Activated CD4-positive, alpha-beta memory T cell treated with anti-CD3 and anti-CD28 coated beads for 36 hours (primary cell): Measurements from ENCODE around the gene PHACTR1. TPM values are rescaled to one million over a fixed set of nuclear protein-coding genes. Genes with fewer than 3 reads are reported as not detected.

Experiments
- CTCF ChIA-PET: fragments of 350-600 bp; sonication (Branson Sonifier 250); formaldehyde crosslinking; loops from one replicate; lab custom pipeline; 2021; ENCODE audit warnings: antibody characterized with exemption, inconsistent platforms; lab: Charles Lee
- POLR2A ChIA-PET: fragments of 350-600 bp; sonication (Branson Sonifier 250); formaldehyde crosslinking; loops from one replicate; lab custom pipeline; 2021; ENCODE audit warnings: antibody characterized with exemption; lab: Charles Lee
- DNase-seq: peaks from one replicate; pipeline ENCODE4 v3.0.0-alpha.2; 2020
- H3K27ac Mint-ChIP-seq: one replicate; pipeline ENCODE4 v1.8.0; 2021; ENCODE audit warnings: mixed read lengths
- H3K27me3 Mint-ChIP-seq: one replicate; pipeline ENCODE4 v1.8.0; 2021; ENCODE audit warnings: mixed read lengths
- H3K36me3 Mint-ChIP-seq: one replicate; pipeline ENCODE4 v1.8.0; 2021; ENCODE audit warnings: mixed read lengths
- H3K4me1 Mint-ChIP-seq: one replicate; pipeline ENCODE4 v1.8.0; 2021; ENCODE audit warnings: low read depth, mixed read lengths
- H3K4me3 Mint-ChIP-seq: one replicate; pipeline ENCODE4 v1.8.0; 2021; ENCODE audit warnings: mild to moderate bottlenecking, mixed read lengths
- H3K9me3 Mint-ChIP-seq: one replicate; pipeline ENCODE4 v1.8.0; 2021; ENCODE audit warnings: mixed read lengths
- intact Hi-C: fragments of 100-400 bp; cut with micrococcal nuclease; formaldehyde crosslinking; loops from one replicate; pipeline ENCODE4 v1.15.1; 2023
- total RNA-seq, 2 experiments: library from RNA; stranded (reverse); gene quantifications; one replicate each; pipeline ENCODE4 v1.2.3, GENCODE V29; 2021

Gene PHACTR1
- total RNA-seq, 2 experiments from 2014 or later: not detected

DNA sequence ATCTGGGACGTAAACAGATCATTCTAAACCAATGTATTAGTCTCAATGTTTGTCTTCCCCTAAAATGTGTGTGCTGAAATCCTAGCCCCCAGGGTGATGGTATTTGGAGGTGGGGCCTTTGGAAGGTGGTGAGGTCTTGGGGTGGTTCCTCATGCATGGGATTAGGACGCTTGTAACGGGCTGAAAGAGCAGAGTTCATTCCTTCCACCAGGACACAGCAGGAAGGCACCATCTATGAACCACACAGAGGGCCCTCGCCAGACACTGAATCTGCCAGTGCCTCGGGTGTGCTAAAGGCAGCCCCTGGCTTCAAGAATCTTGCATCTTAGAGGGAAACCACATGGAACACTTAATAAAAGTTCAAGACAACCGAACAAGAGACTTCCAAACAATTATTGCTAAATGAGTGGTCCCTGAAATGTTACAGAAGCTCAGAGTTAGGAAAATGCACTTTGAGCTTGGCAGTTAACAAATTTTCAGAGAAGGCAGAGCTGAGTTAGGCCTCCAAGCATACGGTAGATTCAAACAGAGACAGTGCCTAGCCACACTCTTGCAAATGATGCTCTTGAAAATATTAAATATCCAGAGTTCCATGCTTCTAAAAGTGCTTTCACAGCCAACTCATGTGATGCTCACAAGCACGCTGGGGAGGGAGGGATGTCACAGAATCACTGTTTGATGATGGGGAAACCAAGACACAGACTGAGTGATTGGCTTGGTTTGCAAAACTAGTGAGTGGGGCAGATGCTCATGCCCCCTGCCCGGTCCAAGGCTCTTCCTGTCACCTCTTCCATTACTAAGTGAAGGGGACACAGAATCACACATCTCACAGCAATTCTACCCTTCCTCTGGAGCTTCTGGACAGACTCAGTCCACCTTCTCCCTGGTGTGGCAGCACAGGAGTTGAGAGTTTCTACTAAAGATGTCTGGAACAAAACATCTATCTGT, 584.4 kb downstream of the PHACTR1 start:
- Mint-ChIP-seq H3K9me3 (no peaks in the 10 kb centered on the region), H3K36me3 (peaks cover 39% of the 10 kb centered on the region), H3K4me1 (peaks cover 25% of the 10 kb centered on the region), H3K27ac (no peak overlapping the region), H3K4me3 (no peak overlapping the region), H3K27me3 (no peaks in the 10 kb centered on the region)
- ChIA-PET POLR2A (no interaction called here), CTCF (interaction anchor here (1.7 kb wide), 1 partner anchor 18 kb away, joined by 3 read pairs; no protein-coding TSS in a partner anchor)
- DNase-seq: no peak
- intact Hi-C loops: no loop called here

DNA sequence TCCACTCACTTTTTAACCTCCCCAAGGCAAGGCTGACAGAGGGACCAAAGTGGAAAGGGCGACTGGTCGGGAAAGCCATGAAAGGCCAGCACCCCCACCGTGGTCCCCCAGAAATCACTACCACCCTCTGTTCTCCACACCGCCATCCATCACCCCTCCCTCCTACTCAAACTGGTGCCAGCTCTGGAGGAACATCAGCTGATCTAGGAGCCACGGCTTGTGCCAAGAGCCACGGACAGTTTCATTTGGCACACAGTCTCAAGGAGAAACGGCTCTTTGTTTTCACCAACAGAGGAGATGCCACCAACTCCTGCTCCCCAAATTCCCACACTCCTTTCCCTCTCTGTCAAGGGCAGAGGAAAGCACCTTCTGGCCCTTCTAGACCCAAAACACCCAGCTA, 585.7 kb downstream of the PHACTR1 start:
- ChIA-PET POLR2A (interaction anchor here (1.0 to 3.0 kb wide), 3 partner anchors 26 to 272 kb away, joined by 3 to 17 read pairs (median 4); partner anchors contain the start of genes SIRT5 and TBC1D7), CTCF (interaction anchor here (0.9 to 1.7 kb wide), 4 partner anchors 19 to 272 kb away, joined by 3 to 4 read pairs (median 4); partner anchors contain the start of gene SIRT5)
- H3K27me3 Mint-ChIP-seq: no peaks in the 10 kb centered on the region
- H3K4me1 Mint-ChIP-seq: peaks cover 27% of the 10 kb centered on the region
- intact Hi-C loops: loop anchor here (1.0 to 2.0 kb wide), 2 partner anchors 29 to 54 kb away; no protein-coding TSS in a partner anchor
- DNase-seq: no peak
- H3K4me3 Mint-ChIP-seq: no peak overlapping the region
- H3K9me3 Mint-ChIP-seq: no peaks in the 10 kb centered on the region
- peak overlapping the region; percentile 83 for H3K27ac Mint-ChIP-seq
- peaks cover 46% of the 10 kb centered on the region for H3K36me3 Mint-ChIP-seq

DNA sequence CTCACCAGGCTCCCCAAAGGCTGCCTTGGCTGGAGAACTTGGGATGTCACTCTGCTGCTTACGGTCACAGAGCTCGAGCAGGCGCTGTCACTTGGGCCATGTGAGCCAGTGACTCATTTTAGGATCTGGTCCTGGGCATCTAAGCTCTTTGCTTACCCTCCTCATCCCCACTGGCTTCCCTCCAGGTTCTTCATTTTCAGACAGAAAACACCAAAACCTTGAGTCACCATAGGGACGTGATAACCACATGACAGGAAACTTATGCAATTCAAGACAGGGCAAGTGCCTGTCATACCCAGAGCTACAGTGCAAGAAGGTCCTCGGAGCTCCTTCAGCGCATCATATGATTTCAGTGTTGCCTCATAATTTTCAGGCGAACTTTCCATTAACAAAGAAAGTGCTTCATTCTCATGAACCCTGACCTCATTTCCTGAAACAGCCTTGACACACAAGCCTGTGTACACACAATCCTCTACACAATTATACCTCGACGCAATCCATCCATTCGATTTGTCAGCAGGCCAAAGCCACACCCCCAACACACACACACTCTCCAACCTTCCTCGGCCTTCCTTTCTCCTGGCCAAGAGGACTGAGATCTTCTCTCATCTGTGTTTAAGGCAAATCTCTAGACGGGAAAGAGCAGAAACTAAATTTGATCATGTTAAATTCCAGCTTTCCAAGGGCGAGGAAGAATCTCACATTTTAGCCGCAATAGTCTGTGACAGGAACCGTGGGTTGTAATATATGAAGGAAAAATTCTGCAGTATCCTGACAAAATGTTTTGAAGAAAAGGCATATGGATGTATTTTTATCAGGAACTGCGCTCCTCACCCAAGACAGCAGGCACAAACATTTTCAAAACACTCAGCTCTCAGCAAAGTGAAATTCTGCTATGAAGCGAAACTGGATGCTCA, 586.4 kb downstream of the PHACTR1 start:
- no peaks in the 10 kb centered on the region for H3K27me3 Mint-ChIP-seq
- peaks cover 51% of the 10 kb centered on the region for H3K36me3 Mint-ChIP-seq
- intact Hi-C loops: loop anchor here (1.0 to 2.0 kb wide), 5 partner anchors 25 to 151 kb away; partner anchors contain the start of gene TBC1D7
- peak overlapping the region; percentile 83 for H3K27ac Mint-ChIP-seq
- no peaks in the 10 kb centered on the region for H3K9me3 Mint-ChIP-seq
- ChIA-PET CTCF (interaction anchor here (0.8 to 1.7 kb wide), 5 partner anchors 20 to 272 kb away, joined by 3 to 4 read pairs (median 4); partner anchors contain the start of gene SIRT5), POLR2A (interaction anchor here (0.7 to 3.0 kb wide), 5 partner anchors 25 to 311 kb away, joined by 3 to 17 read pairs (median 3); partner anchors contain the start of genes SIRT5 and TBC1D7)
- peak; percentile 74 for DNase-seq
- peak overlapping the region; percentile 24 for H3K4me3 Mint-ChIP-seq
- H3K4me1 Mint-ChIP-seq: peaks cover 27% of the 10 kb centered on the region

DNA sequence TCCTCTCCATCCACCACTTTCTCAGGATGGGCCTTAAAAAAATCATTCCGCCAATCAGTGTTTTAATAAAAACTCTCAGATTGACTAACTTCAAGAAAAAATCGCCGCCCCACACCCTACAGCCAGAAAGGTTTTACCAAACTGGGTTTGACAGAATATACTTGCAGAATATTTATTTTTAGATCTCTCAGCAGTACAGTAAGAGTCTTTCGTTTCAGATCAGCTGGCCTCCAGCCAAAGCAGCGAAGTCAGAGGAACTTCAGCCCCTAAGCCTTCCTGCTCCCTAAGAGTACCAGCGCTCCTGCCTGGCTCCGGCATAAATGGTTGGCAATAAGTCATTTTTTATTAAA, 587.1 kb downstream of the PHACTR1 start:
- H3K4me3 Mint-ChIP-seq: no peak overlapping the region
- H3K9me3 Mint-ChIP-seq: no peaks in the 10 kb centered on the region
- H3K36me3 Mint-ChIP-seq: peaks cover 52% of the 10 kb centered on the region
- DNase-seq: peak; percentile 67
- H3K4me1 Mint-ChIP-seq: peaks cover 27% of the 10 kb centered on the region
- peak overlapping the region; percentile 83 for H3K27ac Mint-ChIP-seq
- H3K27me3 Mint-ChIP-seq: no peaks in the 10 kb centered on the region
- CTCF ChIA-PET: interaction anchor here (1.6 kb wide), 1 partner anchor 29 kb away, joined by 5 read pairs; no protein-coding TSS in a partner anchor
- intact Hi-C loops: loop anchor here (1.0 to 2.0 kb wide), 4 partner anchors 25 to 151 kb away; partner anchors contain the start of gene TBC1D7
- POLR2A ChIA-PET: interaction anchor here (1.1 to 3.0 kb wide), 2 partner anchors 25 to 311 kb away, joined by 3 to 17 read pairs; partner anchors contain the start of gene TBC1D7

DNA sequence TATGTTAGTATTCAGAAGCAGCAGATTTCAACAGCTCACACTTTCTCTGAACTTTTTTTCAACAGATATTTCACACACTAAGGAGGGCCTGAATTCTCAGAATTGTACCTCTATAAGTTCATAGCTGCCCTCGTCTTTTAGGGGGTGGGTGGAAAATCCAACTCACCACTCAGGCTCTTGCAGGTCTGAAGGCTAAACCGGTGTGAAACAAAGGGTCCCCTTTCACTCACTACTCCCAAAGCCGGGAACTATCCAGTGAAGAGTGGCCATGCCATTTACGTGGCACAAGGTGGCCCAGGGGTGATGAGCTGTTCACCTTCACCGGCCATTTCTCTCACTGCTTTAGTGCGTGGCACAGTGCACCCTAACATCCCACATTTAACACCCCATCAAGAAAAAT, 587.5 kb downstream of the PHACTR1 start:
- ChIA-PET CTCF (interaction anchor here (1.2 to 1.6 kb wide), 2 partner anchors 29 to 311 kb away, joined by 4 to 5 read pairs; partner anchors contain the start of gene NOL7), POLR2A (interaction anchor here (1.1 to 3.0 kb wide), 2 partner anchors 24 to 310 kb away, joined by 3 to 17 read pairs; partner anchors contain the start of gene TBC1D7)
- H3K9me3 Mint-ChIP-seq: no peaks in the 10 kb centered on the region
- DNase-seq: no peak
- peaks cover 52% of the 10 kb centered on the region for H3K36me3 Mint-ChIP-seq
- intact Hi-C loops: no loop called here
- H3K4me1 Mint-ChIP-seq: peaks cover 27% of the 10 kb centered on the region
- no peaks in the 10 kb centered on the region for H3K27me3 Mint-ChIP-seq
- no peak overlapping the region for H3K4me3 Mint-ChIP-seq
- H3K27ac Mint-ChIP-seq: no peak overlapping the region

DNA sequence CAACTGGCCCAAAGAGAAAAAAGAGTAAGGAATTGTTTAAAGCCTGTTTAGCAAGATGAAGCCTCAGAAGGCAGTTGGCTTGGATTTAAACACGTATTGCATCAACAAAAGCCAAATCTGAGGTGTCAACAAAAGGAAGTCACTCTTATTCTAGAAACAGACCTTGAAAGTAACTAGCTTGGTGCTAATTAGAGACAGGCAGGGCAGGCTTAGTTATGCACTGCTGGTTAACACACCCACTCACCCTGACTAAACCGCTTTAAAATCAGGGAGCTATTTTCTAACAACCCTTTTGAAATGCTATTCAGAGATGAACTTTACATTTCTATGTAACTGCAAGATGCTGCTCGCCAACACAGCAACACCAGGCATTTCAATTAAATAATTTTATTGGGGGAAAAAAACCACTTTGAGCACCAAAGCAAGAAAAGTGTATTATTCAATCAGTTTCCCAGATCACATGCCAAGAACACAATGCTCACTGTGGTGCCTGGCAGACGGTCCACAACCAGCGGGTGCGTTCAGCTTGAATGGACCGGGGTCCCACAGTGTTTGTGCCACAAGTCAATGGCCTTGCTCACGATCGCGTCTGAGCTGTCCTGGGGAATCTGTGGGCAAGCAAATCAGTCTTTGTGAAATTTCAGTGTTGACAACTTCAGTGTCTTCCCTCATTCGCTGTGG, 588.2 kb downstream of the PHACTR1 start:
- intact Hi-C loops: no loop called here

DNA sequence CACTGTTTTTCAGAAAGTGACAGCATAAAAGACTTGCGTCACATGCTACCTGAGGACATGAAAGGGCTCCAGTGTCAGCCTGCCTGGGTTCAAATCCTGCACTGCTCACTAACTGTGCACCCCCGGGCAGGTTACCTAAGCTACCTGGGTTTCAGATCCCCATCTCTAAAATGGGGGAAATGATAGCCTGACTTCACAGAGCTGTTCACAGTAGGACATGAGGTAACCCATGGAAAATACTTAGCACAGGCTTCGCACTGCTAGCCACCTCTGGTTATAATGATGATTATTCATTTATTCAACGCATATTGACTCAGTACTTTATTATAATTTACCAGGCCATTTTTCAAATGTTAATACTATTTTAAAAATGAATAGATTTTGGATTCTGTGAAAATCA, 588.7 kb downstream of the PHACTR1 start:
- no peak for DNase-seq
- H3K36me3 Mint-ChIP-seq: peaks cover 48% of the 10 kb centered on the region
- peaks cover 27% of the 10 kb centered on the region for H3K4me1 Mint-ChIP-seq
- H3K27ac Mint-ChIP-seq: no peak overlapping the region
- H3K27me3 Mint-ChIP-seq: no peaks in the 10 kb centered on the region
- CTCF ChIA-PET: interaction anchor here (1.2 to 1.6 kb wide), 2 partner anchors 27 to 310 kb away, joined by 4 to 5 read pairs; partner anchors contain the start of gene NOL7
- H3K9me3 Mint-ChIP-seq: no peaks in the 10 kb centered on the region
- POLR2A ChIA-PET: no interaction called here
- H3K4me3 Mint-ChIP-seq: no peak overlapping the region
- intact Hi-C loops: no loop called here

More for the DNA sequence above, 588.2 kb downstream of the PHACTR1 start:
- Mint-ChIP-seq H3K4me3 (no peak overlapping the region), H3K9me3 (no peaks in the 10 kb centered on the region), H3K27me3 (no peaks in the 10 kb centered on the region), H3K4me1 (peaks cover 27% of the 10 kb centered on the region), H3K36me3 (peaks cover 52% of the 10 kb centered on the region), H3K27ac (no peak overlapping the region)
- POLR2A ChIA-PET: interaction anchor here (3.0 kb wide), 1 partner anchor 24 kb away, joined by 17 read pairs; the partner anchor contains the start of gene TBC1D7
- DNase-seq: no peak
- CTCF ChIA-PET: interaction anchor here (1.2 to 1.6 kb wide), 2 partner anchors 28 to 310 kb away, joined by 4 to 5 read pairs; partner anchors contain the start of gene NOL7

DNA sequence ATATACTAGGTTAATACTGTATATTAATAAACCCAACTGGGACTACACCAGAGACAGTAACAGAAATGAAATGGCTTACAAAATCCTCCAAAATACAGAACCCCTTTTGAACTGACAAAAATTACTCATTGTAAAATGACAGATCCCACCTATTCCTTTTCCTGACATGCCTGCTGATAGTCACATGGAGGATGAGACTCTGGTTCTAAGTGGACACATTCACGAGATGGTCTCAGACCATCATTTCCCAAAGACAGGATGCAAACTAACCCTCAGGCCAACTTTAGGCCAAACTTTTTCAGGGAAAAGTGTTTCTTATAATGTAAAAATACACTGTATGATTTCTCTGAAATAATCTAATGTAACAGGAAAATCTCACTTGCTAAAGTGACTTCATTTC, 589.2 kb downstream of the PHACTR1 start:
- H3K27me3 Mint-ChIP-seq: no peaks in the 10 kb centered on the region
- H3K27ac Mint-ChIP-seq: no peak overlapping the region
- no peak overlapping the region for H3K4me3 Mint-ChIP-seq
- H3K36me3 Mint-ChIP-seq: peaks cover 44% of the 10 kb centered on the region
- CTCF ChIA-PET: no interaction called here
- DNase-seq: no peak
- peaks cover 27% of the 10 kb centered on the region for H3K4me1 Mint-ChIP-seq
- POLR2A ChIA-PET: no interaction called here
- no peaks in the 10 kb centered on the region for H3K9me3 Mint-ChIP-seq
- intact Hi-C loops: no loop called here

DNA sequence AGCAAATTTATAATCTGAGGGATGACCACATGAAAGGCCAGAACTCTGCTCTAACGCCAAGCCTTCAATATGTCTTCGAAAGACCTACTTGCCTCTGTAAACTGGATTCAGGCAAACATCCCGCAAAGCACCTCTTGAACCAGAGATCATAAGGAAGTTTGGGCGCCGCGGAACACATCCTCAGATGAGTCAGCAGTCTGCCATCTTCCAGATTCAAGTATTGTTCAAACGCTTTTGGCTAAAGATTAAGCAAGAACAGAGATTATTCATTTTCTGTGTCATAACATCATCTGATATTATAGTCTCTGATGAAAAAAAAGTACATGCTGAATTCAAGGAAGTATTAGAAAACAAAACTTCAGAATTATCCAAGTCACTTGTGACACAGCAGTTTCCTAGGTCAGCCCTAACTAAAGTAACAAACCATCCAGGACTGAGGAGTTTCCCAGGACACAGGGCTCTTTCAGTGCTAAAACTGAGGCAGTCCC, 591.0 kb downstream of the PHACTR1 start:
- CTCF ChIA-PET: no interaction called here
- Mint-ChIP-seq H3K27ac (no peak overlapping the region), H3K4me1 (peaks cover 22% of the 10 kb centered on the region), H3K9me3 (no peaks in the 10 kb centered on the region), H3K4me3 (no peak overlapping the region), H3K27me3 (no peaks in the 10 kb centered on the region), H3K36me3 (peaks cover 44% of the 10 kb centered on the region)
- DNase-seq: no peak
- POLR2A ChIA-PET: no interaction called here
- intact Hi-C loops: no loop called here

DNA sequence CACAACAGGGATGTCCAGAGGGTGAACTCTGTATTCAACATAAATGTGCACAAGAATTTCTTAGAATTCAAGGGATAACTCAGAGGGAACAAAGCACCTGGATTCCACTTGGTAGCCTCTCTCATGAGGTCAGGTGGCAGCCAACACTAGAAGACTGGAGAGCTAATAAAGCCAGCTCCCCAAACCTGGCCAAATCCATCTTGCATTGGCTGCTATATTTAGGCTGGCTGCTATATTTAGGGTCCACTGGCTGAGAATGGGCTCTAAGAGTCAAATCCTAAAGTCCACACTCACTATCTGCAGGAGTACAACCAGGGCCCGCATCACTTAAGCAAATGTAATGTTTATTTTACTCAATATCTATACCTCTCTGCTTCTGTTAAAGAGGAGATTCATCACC, 591.8 kb downstream of the PHACTR1 start:
- Mint-ChIP-seq H3K4me1 (peaks cover 15% of the 10 kb centered on the region), H3K9me3 (no peaks in the 10 kb centered on the region), H3K27me3 (no peaks in the 10 kb centered on the region), H3K4me3 (no peak overlapping the region), H3K36me3 (peaks cover 39% of the 10 kb centered on the region), H3K27ac (no peak overlapping the region)
- DNase-seq: no peak
- ChIA-PET CTCF (no interaction called here), POLR2A (no interaction called here)
- intact Hi-C loops: no loop called here
